Ishikawa (cell line): Measurements from ENCODE around the gene SBNO2.

Experiments
- EP300 ChIP-seq: IDR thresholded peaks from 2 replicates; pipeline ENCODE4 v1.6.1; 2012; ENCODE audit warnings: borderline replicate concordance
- YY1 ChIP-seq: IDR thresholded peaks from 2 replicates; pipeline ENCODE4 v1.6.1; 2012; ENCODE audit warnings: low read depth

GRCh38 chr19:1214862-1215731 lies 41.0 kb upstream of the SBNO2 start:
- TF ChIP-seq EP300 (no peak), YY1 (no peak)
